GM18508 (cell line): ENCODE results near the gene BRAT1.
"Not testable (repeated sequence)": the region's sequence is repeated elsewhere in the genome, so short reads cannot be mapped to it uniquely, and the experiment has no call there.

Experiments
- ATAC-seq: cut with Tn5 transposase; IDR thresholded peaks from one replicate; pipeline ENCODE4 v1.9.1; 2021; ENCODE audit warnings: moderate number of reproducible peaks; ENCODE audit not compliant: insufficient read depth, unreplicated experiment

BRAT1 gene

DNA sequence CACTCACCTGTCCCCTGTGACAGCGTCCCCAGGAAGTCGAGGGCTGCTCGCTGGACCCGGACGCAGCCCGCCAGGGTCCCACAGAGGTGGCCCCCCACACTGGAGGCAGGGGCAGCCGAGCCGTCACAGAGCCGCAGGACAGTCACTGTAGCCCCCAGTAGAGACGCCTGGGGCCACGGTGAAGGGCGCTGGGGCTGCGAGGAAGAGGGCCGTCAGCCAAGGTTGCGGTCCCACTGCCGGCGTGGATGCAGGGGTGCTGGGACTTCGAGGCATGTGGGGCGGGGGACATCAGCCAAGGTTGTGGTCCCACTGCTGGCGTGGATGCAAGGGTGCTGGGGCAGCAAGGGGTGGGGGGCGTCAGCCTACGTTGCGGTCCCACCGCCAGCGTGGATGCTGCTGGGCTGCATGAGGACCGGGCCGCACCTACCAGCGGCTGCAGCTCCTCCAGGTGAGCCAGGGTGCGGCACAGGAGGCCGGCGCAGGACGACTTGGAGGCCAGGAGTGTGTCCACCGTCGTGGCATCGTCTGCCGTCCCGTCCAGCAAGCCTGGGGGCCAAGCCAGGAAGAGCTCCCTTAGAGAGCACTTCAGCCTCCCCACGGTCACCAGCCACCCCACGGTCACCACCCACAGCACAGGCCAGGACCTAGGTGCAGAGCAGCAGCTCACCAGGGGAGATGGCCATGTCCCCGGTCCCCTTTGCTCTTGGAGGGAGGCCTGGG is 13.9 kb downstream of the BRAT1 start:
- no peak for ATAC-seq

DNA sequence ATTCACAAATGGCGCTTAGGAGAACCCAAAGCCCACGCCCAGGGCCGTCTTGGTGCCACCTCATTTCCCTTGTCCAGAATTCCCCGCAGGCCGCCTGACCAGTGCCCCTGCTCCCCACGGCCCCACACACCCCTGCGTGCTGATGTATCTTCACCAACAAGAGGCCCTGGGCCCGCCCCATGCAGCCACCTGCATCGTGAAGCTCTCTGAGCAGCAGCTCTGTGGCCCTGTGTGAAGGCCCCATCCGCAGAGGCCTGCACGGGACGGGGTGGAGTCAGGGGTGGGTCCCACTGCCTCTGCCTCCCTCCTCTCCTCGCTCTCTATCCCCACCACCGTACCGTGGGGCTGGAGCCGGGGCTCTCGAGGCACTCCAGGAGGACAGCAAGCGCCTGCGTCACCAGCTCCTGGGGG is 14.7 kb downstream of the BRAT1 start:
- no peak for ATAC-seq

DNA sequence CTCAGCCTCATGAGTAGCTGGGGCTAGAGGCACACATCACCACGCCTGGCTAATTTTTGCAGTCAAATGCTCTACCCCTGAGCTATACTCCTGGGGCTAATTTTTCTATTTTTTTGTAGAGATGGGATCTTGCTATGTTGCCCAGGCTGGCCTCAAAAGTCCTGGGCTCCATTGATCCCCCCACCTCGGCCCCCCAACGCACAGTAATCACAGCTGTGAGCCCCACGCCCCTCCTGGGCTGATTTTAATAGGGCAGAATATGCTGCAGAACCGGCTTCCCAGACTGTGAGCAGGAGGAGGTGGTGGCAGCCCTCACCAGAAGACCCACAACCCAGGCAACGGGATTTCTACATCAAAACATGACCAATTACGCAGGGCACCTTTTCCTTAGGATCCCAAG is 15.2 kb downstream of the BRAT1 start:
- ATAC-seq = no peak

GRCh38 chr7:2539031-2539911 is 16.1 kb downstream of the BRAT1 start:
- ATAC-seq = no peak

GRCh38 chr7:2537981-2538851 is 17.1 kb downstream of the BRAT1 start:
- ATAC-seq = no peak

- not testable (repeated sequence) for ATAC-seq
Measured at GRCh38 chr7:2535872-2536627, 19.3 kb downstream of the BRAT1 start.

GRCh38 chr7:2534214-2534613 is 21.1 kb downstream of the BRAT1 start:
- ATAC-seq = not testable (repeated sequence)

DNA sequence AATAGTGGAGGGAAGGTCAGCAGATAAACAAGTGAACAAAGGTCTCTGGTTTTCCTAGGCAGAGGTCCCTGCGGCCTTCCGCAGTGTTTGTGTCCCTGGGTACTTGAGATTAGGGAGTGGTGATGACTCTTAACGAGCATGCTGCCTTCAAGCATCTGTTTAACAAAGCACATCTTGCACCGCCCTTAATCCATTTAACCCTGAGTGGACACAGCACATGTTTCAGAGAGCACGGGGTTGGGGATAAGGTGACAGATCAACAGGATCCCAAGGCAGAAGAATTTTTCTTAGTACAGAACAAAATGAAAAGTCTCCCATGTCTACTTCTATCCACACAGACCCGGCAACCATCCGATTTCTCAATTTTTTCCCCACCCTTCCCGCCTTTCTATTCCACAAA is 21.8 kb downstream of the BRAT1 start:
- ATAC-seq = not testable (repeated sequence)

- not testable (repeated sequence) for ATAC-seq
Measured at GRCh38 chr7:2532816-2533215, 22.5 kb downstream of the BRAT1 start.

GRCh38 chr7:2532199-2532772 is 23.0 kb downstream of the BRAT1 start:
- not testable (repeated sequence) for ATAC-seq

DNA sequence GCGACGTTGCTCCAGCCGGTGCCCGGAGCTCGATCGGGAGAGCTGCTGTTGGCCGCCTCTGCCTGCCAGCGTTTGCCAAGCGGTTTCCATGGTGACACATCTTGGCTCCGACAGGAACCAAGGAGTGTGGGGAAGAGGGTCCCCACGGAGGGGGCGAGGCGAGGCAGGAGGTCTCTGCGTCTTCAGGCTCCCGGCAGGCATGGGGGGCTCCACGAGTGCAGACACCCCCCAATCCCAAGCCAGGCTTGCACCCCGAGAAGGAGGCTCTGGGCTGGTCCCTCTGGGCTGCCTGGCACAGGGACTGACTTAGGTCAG is 23.6 kb downstream of the BRAT1 start:
- ATAC-seq = not testable (repeated sequence)

GRCh38 chr7:2530994-2531795 is 24.1 kb downstream of the BRAT1 start:
- not testable (repeated sequence) for ATAC-seq

GRCh38 chr7:2530071-2530987 is 25.0 kb downstream of the BRAT1 start:
- ATAC-seq = no peak

DNA sequence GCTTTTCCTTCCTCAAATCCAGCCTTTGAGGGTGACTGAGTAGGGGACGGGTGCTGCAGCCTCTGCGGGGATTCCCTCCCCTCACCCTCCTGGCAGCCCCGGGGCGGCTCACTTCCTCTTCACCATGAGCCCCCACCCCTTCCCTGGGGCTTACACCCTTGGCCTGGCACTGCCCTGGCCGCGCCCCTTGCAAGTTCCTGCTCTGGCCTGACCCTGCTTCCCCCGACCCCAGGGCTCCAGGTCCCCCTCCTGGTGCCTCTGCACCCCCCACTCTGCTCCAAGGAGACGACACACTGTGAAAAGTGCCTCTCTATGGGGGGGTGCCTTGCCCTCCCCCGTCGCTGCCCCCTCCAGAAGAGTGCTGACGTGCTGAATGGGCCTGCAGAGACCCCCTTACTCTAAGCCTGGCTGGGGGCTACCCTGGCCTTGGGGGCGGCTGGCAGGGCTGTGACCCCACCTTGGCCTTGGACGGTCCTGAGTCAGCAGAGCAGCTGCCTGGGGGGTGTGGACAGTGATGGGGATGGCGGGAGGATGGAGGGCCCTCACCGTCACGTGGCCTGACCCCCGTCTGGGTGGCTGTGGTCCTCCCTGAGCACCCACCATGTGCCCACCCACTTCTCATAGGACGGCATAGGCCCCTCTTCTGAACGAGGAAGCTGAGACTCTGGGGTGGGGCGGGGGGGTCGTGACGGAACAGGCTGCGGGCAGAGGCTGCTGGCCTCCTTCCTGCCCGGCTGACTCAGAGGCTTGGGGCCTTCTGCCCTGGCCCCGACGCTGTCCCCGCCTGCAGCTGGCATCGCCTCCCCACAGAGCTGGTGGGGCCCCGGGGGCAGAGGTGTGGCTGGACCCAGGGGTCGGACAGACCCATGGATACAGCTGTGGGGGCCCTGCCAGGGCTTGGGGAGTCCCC is 25.9 kb downstream of the BRAT1 start:
- ATAC-seq = no peak

DNA sequence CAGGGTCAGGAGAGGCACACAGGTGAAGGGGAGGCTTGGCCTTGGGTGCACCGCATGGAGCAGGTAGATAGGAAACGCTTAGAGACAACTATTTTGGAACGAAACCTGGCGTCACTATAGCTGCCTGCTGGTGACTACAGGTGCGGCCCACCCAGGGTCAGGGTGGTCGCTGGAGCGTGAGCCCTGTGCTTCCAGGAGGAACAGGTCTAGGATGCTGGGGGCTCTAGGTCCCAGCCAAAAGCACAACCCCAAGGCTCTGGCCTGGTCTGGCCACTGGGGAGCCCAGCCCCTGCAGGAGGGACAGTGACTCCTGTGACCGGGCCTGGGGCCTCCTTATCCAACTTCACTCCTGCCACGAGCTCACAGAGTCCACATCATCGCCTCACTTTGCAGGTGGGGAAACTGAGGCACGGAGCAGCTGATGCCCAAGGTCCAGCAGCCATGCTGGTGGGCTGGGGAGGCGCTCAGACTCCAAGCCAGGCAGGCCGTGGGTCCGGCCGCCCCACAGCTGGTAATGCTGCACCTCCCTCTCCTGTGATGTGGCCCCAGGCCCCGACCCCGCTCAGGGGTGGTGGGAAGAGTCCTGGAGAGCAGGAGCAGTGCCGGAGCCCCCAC is 26.7 kb downstream of the BRAT1 start:
- no peak for ATAC-seq
